Mesenchymal stem cell (in vitro differentiated cells and primary cell): ENCODE results near the gene RAB23.

Experiments
- DNase-seq: peaks from one replicate; pipeline ENCODE4 v3.0.0-alpha.2; 2013
- H2AFZ ChIP-seq: one replicate; pipeline ENCODE4 v1.6.1; 2013; ENCODE audit warnings: low read depth, mild to moderate bottlenecking, control low read depth, inconsistent platforms, low read length, moderate library complexity
- H2AK5ac ChIP-seq: 2 replicates; pipeline ENCODE4 v1.6.1; 2013; ENCODE audit warnings: low read length, moderate library complexity, mild to moderate bottlenecking, inconsistent platforms; ENCODE audit not compliant: severe bottlenecking
- H2BK120ac ChIP-seq: one replicate; pipeline ENCODE4 v1.6.1; 2013; ENCODE audit warnings: low read depth, mild to moderate bottlenecking, inconsistent platforms, low read length, moderate library complexity
- H2BK12ac ChIP-seq, 2 experiments: one replicate each; pipeline ENCODE4 v1.6.1; 2013; ENCODE audit warnings: inconsistent platforms in 2 of 2, low read length in 2 of 2, mild to moderate bottlenecking in 2 of 2, moderate library complexity in 2 of 2, control low read depth in 1 of 2
- H2BK15ac ChIP-seq: one replicate; pipeline ENCODE4 v1.6.1; 2013; ENCODE audit warnings: mild to moderate bottlenecking, low read depth, inconsistent platforms; ENCODE audit not compliant: poor library complexity, severe bottlenecking
- H2BK5ac ChIP-seq: 2 replicates; pipeline ENCODE4 v1.6.1; 2013; ENCODE audit warnings: low read depth, mild to moderate bottlenecking, low read length, control low read depth, inconsistent platforms; ENCODE audit not compliant: poor library complexity, severe bottlenecking
- H3K14ac ChIP-seq, 2 experiments: one replicate each; pipeline ENCODE4 v1.6.1; 2013; ENCODE audit warnings: inconsistent platforms in 2 of 2, low read length in 2 of 2, control low read depth in 1 of 2, mild to moderate bottlenecking in 1 of 2, moderate library complexity in 1 of 2
- H3K18ac ChIP-seq, 2 experiments: one replicate each; pipeline ENCODE4 v1.6.1; 2013; ENCODE audit warnings: inconsistent platforms in 2 of 2, low read length in 2 of 2, control low read depth in 1 of 2, low read depth in 1 of 2, mild to moderate bottlenecking in 1 of 2
- H3K23ac ChIP-seq, 2 experiments: one replicate each; pipeline ENCODE4 v1.6.1; 2013; ENCODE audit warnings: inconsistent platforms in 2 of 2, low read length in 2 of 2, mild to moderate bottlenecking in 2 of 2, moderate library complexity in 2 of 2, control low read depth in 1 of 2
- H3K27ac ChIP-seq: 2 replicates; pipeline ENCODE4 v1.5.1; 2013; ENCODE audit warnings: mild to moderate bottlenecking, moderate library complexity, low read length, control low read depth, inconsistent platforms; ENCODE audit not compliant: poor library complexity, severe bottlenecking
- H3K27me3 ChIP-seq, 2 experiments: 2 replicates each; pipeline versions ENCODE4 v1.6.1 to v1.7.0; 2013; ENCODE audit warnings: low read length in 2 of 2, mild to moderate bottlenecking in 2 of 2, moderate library complexity in 2 of 2, control low read depth in 1 of 2, inconsistent platforms in 1 of 2; ENCODE audit not compliant: control insufficient read depth in 1 of 2, insufficient read depth in 1 of 2
- H3K36me3 ChIP-seq, 2 experiments: 2 replicates each; pipeline versions ENCODE4 v1.6.1 to v1.7.0; 2013; ENCODE audit warnings: low read length in 2 of 2, control low read depth in 1 of 2, inconsistent platforms in 1 of 2, low read depth in 1 of 2, mild to moderate bottlenecking in 1 of 2; ENCODE audit not compliant: insufficient read depth in 2 of 2, control insufficient read depth in 1 of 2
- H3K4ac ChIP-seq, 2 experiments: one replicate each; pipeline ENCODE4 v1.6.1; 2013; ENCODE audit warnings: inconsistent platforms in 2 of 2, low read length in 2 of 2, mild to moderate bottlenecking in 2 of 2, moderate library complexity in 2 of 2, control low read depth in 1 of 2, low read depth in 1 of 2
- H3K4me1 ChIP-seq: 2 replicates; pipeline ENCODE4 v1.6.1; 2013; ENCODE audit warnings: low read depth, low read length, control low read depth; ENCODE audit not compliant: control insufficient read depth, insufficient read depth
- H3K4me2 ChIP-seq: 2 replicates; pipeline ENCODE4 v1.6.1; 2013; ENCODE audit warnings: low read length, mild to moderate bottlenecking, inconsistent platforms; ENCODE audit not compliant: poor library complexity, severe bottlenecking
- H3K4me3 ChIP-seq, 2 experiments: 2 replicates each; pipeline versions ENCODE4 v1.5.1 to v1.7.0; 2013; ENCODE audit warnings: low read length in 2 of 2, mild to moderate bottlenecking in 2 of 2, control low read depth in 1 of 2, low read depth in 1 of 2; ENCODE audit not compliant: insufficient read depth in 1 of 2
- H3K79me1 ChIP-seq: replicated peaks from 2 replicates; pipeline ENCODE4 v1.6.1; 2013; ENCODE audit warnings: mild to moderate bottlenecking, control low read depth, low read length, inconsistent platforms; ENCODE audit not compliant: poor library complexity, severe bottlenecking
- H3K9ac ChIP-seq: 2 replicates; pipeline ENCODE4 v1.7.0; 2013; ENCODE audit warnings: mild to moderate bottlenecking, low read length, moderate library complexity
- H3K9me3 ChIP-seq: 2 replicates; pipeline ENCODE4 v1.7.0; 2013; ENCODE audit warnings: mild to moderate bottlenecking, low read length; ENCODE audit not compliant: control insufficient read depth
- H4K8ac ChIP-seq: one replicate; pipeline ENCODE4 v1.6.1; 2013; ENCODE audit warnings: inconsistent platforms, mild to moderate bottlenecking, low read length, moderate library complexity
- H4K91ac ChIP-seq: one replicate; pipeline ENCODE4 v1.6.1; 2013; ENCODE audit warnings: mild to moderate bottlenecking, low read length, inconsistent platforms
- WGBS: methylation state at CpG from one replicate; pipeline ENCODE4 v1.1.7; 2013; ENCODE audit warnings: mixed read lengths; 5-methylcytosine and 5-hydroxymethylcytosine counted together

RAB23 gene

DNA sequence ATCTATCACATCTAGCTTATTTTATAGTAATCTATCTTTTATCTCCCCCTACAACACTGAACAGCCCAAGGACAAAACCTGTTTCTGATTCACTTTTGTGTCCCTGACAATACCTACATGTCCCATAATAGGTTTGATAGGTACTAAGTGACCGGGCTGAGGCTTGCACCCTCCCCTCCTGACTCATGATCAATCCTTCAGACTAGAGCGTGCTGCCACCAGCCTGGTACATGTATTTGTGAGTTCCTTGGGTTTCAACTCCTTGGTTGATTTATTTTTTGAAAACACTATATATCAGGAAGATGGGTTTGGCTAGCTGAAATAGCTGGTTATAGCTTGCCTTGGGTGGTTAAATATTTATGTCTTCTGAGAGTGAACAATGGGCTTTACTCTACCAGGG, 41.6 kb upstream of the RAB23 start:
- 100% methylated on average over 1 of the region's 2 CpGs for WGBS
- Histone ChIP-seq H2BK5ac (no peak overlapping the region), H3K36me3 (no peaks in the 10 kb centered on the region), H3K79me1 (no peaks in the 10 kb centered on the region), H3K27ac (no peak overlapping the region), H3K4ac (no peak overlapping the region), H3K9ac (peak overlapping the region; percentile 86), H2AFZ (no peak overlapping the region), H2BK15ac (no peak overlapping the region), H3K23ac (no peak overlapping the region), H4K8ac (no peak overlapping the region), H3K14ac (no peak overlapping the region), H2BK12ac (no peak overlapping the region), H2BK120ac (peak overlapping the region; percentile 6), H3K4me2 (no peak overlapping the region), H3K4me1 (peaks cover 3% of the 10 kb centered on the region), H4K91ac (no peak overlapping the region), H2AK5ac (no peak overlapping the region), H3K4me3 (no peak overlapping the region), H3K27me3 (no peaks in the 10 kb centered on the region), H3K9me3 (no peaks in the 10 kb centered on the region), H3K18ac (no peak overlapping the region)
- no peak for DNase-seq

- H2BK15ac ChIP-seq: no peak overlapping the region
- peak overlapping the region in 1 of 2 experiments; percentile 48 for H3K4me3 ChIP-seq
- no peak overlapping the region for H3K14ac ChIP-seq
- 47% methylated on average over 2 of the region's 3 CpGs for WGBS
- H2AK5ac ChIP-seq: peak overlapping the region; percentile 54
- peak overlapping the region; percentile 8 for H4K91ac ChIP-seq
- no peaks in the 10 kb centered on the region for H3K36me3 ChIP-seq
- H2BK120ac ChIP-seq: no peak overlapping the region
- no peaks in the 10 kb centered on the region for H3K79me1 ChIP-seq
- no peak overlapping the region for H3K27ac ChIP-seq
- no peak overlapping the region for H2BK5ac ChIP-seq
- no peak overlapping the region for H3K4ac ChIP-seq
- H4K8ac ChIP-seq: no peak overlapping the region
- H3K18ac ChIP-seq: peak overlapping the region in 1 of 2 experiments; percentile 28
- H3K27me3 ChIP-seq: no peaks in the 10 kb centered on the region
- DNase-seq: peak; percentile 85
- H2BK12ac ChIP-seq: no peak overlapping the region
- H3K4me2 ChIP-seq: no peak overlapping the region
- peaks cover 3% of the 10 kb centered on the region for H3K4me1 ChIP-seq
- no peak overlapping the region for H2AFZ ChIP-seq
- no peak overlapping the region for H3K23ac ChIP-seq
- peak overlapping the region; percentile 86 for H3K9ac ChIP-seq
- no peaks in the 10 kb centered on the region for H3K9me3 ChIP-seq
Measured at GRCh38 chr6:57262901-57263694, 41.0 kb upstream of the RAB23 start.

- Histone ChIP-seq H3K4me2 (no peak overlapping the region), H4K91ac (no peak overlapping the region), H3K9me3 (no peaks in the 10 kb centered on the region), H3K18ac (peak overlapping the region; percentile 11 to 46), H4K8ac (peak overlapping the region; percentile 21), H2AK5ac (peak overlapping the region; percentile 77), H3K79me1 (no peaks in the 10 kb centered on the region), H2BK120ac (no peak overlapping the region), H3K23ac (no peak overlapping the region), H3K4me3 (peak overlapping the region in 1 of 2 experiments; percentile 48), H2AFZ (no peak overlapping the region), H3K4me1 (peaks cover under 1% of the 10 kb centered on the region), H3K9ac (peak overlapping the region; percentile 86), H2BK12ac (peak overlapping the region in 1 of 2 experiments; percentile 67), H3K36me3 (no peaks in the 10 kb centered on the region), H3K4ac (no peak overlapping the region), H3K27me3 (no peaks in the 10 kb centered on the region), H2BK5ac (no peak overlapping the region), H3K27ac (no peak overlapping the region), H2BK15ac (no peak overlapping the region), H3K14ac (peak overlapping the region in 1 of 2 experiments; percentile 30)
- DNase-seq: peak; percentile 63
- WGBS: 48% methylated on average over 2 of the region's 2 CpGs
Measured at GRCh38 chr6:57262488-57262887, 40.4 kb upstream of the RAB23 start.

DNA sequence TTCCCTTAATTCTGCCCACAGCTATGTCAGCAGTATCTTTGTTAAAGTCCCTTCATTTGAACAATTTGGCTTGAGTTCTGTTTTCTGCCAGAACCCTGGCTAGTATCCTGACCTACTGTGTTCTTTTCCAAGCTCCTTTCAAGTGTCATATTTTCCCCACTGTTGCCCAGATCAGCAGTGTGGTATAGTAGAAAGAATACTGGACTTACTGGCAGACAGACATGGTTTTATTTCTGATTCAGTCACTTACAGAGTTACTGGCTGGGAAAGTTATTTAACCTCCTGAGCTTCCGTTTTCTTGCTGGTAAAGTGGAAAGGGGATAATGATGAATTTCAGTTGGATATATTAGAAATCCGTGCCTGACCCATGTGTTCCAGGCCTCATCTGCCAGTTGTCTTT, 39.8 kb upstream of the RAB23 start:
- Histone ChIP-seq H2BK5ac (no peak overlapping the region), H3K4me3 (peak overlapping the region in 1 of 2 experiments; percentile 48), H3K79me1 (no peaks in the 10 kb centered on the region), H2BK12ac (no peak overlapping the region), H4K91ac (no peak overlapping the region), H2BK120ac (no peak overlapping the region), H2AK5ac (no peak overlapping the region), H3K4ac (no peak overlapping the region), H3K4me1 (no peaks in the 10 kb centered on the region), H2AFZ (no peak overlapping the region), H3K9me3 (no peaks in the 10 kb centered on the region), H3K23ac (no peak overlapping the region), H3K14ac (no peak overlapping the region), H3K4me2 (no peak overlapping the region), H3K18ac (no peak overlapping the region), H2BK15ac (no peak overlapping the region), H4K8ac (no peak overlapping the region), H3K27me3 (no peaks in the 10 kb centered on the region), H3K9ac (peak overlapping the region; percentile 86), H3K36me3 (no peaks in the 10 kb centered on the region), H3K27ac (no peak overlapping the region)
- DNase-seq: peak; percentile 15
- WGBS: 87% methylated on average over 2 of the region's 2 CpGs
